Fibroblast of gingiva (primary cell): ENCODE data around the gene CTNNA2.

Experiments
- DNase-seq: peaks from one replicate; pipeline ENCODE4 v3.0.0-alpha.2; 2011; ENCODE audit warnings: low read depth

CTNNA2 gene

GRCh38 chr2:79935771-79936657 is 423.2 kb downstream of the CTNNA2 start:
- DNase-seq: peak; percentile 57

- no peak for DNase-seq
Measured at GRCh38 chr2:79936715-79937114, 423.9 kb downstream of the CTNNA2 start.

- DNase-seq: no peak
Measured at GRCh38 chr2:79938648-79939047, 425.8 kb downstream of the CTNNA2 start.

- DNase-seq: no peak
Measured at GRCh38 chr2:79940364-79940763, 427.5 kb downstream of the CTNNA2 start.

- no peak for DNase-seq
Measured at GRCh38 chr2:79941179-79941578, 428.3 kb downstream of the CTNNA2 start.

- no peak for DNase-seq
Measured at GRCh38 chr2:79944205-79944604, 431.4 kb downstream of the CTNNA2 start.

- DNase-seq: no peak
Measured at GRCh38 chr2:79945653-79946445, 433.0 kb downstream of the CTNNA2 start.

- DNase-seq: no peak
Measured at GRCh38 chr2:79947751-79948150, 434.9 kb downstream of the CTNNA2 start.

- no peak for DNase-seq
Measured at GRCh38 chr2:79950526-79950925, 437.7 kb downstream of the CTNNA2 start.

- DNase-seq: peak; percentile 15
Measured at GRCh38 chr2:79952616-79953015, 439.8 kb downstream of the CTNNA2 start.

- DNase-seq: no peak
Measured at GRCh38 chr2:79960035-79960434, 447.2 kb downstream of the CTNNA2 start.

GRCh38 chr2:79960519-79960918 is 447.7 kb downstream of the CTNNA2 start:
- DNase-seq: no peak

- DNase-seq: no peak
Measured at GRCh38 chr2:79964966-79965365, 452.1 kb downstream of the CTNNA2 start.

GRCh38 chr2:79966369-79966768 is 453.5 kb downstream of the CTNNA2 start:
- no peak for DNase-seq

GRCh38 chr2:79966882-79967281 is 454.0 kb downstream of the CTNNA2 start:
- no peak for DNase-seq

GRCh38 chr2:79971807-79972206 is 459.0 kb downstream of the CTNNA2 start:
- DNase-seq: peak; percentile 2

GRCh38 chr2:79972661-79973060 is 459.8 kb downstream of the CTNNA2 start:
- no peak for DNase-seq

- DNase-seq: no peak
Measured at GRCh38 chr2:79975791-79976565, 463.1 kb downstream of the CTNNA2 start.

GRCh38 chr2:79977792-79978191 is 464.9 kb downstream of the CTNNA2 start:
- no peak for DNase-seq

- DNase-seq: no peak
Measured at GRCh38 chr2:79980116-79980515, 467.3 kb downstream of the CTNNA2 start.

- no peak for DNase-seq
Measured at GRCh38 chr2:79980816-79981215, 468.0 kb downstream of the CTNNA2 start.

- no peak for DNase-seq
Measured at GRCh38 chr2:79981316-79981715, 468.5 kb downstream of the CTNNA2 start.
